GM10266 (cell line): ENCODE results near the gene CD44.

ENCODE experiments used
- DNase-seq: peaks from one replicate; pipeline ENCODE4 v3.0.0; 2012; ENCODE audit errors: extremely low spot score
- TF ChIP-seq, protein P1 (sequence below): IDR thresholded peaks from 2 replicates; pipeline ENCODE4 v1.5.1; 2012; ENCODE audit warnings: mild to moderate bottlenecking, low read depth; ENCODE audit not compliant: control insufficient read depth, insufficient read depth; ENCODE audit errors: missing control alignments

Gene CD44

DNA sequence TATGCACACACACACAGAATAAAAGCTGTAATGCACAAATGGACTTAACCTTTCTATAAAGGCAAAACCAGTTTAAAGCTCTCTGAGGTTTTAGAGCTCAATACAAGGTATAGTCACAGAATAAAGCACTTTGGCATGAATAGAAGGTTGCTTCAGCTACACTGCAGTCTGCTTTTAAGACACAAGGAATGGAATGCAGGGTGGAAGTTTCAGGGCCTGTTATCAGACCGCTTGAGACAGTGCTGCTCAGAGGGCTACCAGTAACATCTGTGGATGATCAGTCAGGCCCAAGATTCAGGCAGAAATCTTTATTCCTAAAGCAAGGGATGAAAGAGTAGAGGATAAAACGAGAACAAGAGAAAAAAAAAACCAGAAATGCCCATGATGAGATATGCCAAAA, 46.7 kb downstream of the CD44 start:
- TF ChIP-seq, protein P1, sequence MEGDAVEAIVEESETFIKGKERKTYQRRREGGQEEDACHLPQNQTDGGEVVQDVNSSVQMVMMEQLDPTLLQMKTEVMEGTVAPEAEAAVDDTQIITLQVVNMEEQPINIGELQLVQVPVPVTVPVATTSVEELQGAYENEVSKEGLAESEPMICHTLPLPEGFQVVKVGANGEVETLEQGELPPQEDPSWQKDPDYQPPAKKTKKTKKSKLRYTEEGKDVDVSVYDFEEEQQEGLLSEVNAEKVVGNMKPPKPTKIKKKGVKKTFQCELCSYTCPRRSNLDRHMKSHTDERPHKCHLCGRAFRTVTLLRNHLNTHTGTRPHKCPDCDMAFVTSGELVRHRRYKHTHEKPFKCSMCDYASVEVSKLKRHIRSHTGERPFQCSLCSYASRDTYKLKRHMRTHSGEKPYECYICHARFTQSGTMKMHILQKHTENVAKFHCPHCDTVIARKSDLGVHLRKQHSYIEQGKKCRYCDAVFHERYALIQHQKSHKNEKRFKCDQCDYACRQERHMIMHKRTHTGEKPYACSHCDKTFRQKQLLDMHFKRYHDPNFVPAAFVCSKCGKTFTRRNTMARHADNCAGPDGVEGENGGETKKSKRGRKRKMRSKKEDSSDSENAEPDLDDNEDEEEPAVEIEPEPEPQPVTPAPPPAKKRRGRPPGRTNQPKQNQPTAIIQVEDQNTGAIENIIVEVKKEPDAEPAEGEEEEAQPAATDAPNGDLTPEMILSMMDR: no peak
- no peak for DNase-seq

DNA sequence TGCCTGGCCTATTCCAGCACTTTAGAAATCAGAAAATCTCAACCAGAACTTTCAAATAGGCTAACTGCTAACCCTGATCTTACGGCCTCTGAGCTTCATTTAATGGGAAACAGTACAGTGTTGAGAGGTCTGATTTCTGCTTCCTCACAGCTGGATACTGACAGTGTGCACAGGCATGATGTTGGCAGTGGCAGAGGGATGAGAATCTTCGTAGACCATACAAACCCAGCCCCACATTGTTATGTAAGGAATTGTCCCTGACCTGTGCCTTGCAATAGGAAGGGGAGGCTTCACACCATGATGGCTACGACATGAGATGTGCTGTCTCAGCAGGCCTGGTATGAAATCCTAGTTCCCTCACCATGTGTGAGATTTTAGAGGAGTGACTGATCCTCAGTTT, 49.0 kb downstream of the CD44 start:
- TF ChIP-seq, protein P1: no peak
- DNase-seq: no peak

- TF ChIP-seq, protein P1: no peak
- DNase-seq: no peak
Observed at GRCh38 chr11:35190804-35191348, 51.9 kb downstream of the CD44 start.

GRCh38 chr11:35192347-35192746, 53.4 kb downstream of the CD44 start:
- no peak for DNase-seq
- TF ChIP-seq, protein P1: no peak

DNA sequence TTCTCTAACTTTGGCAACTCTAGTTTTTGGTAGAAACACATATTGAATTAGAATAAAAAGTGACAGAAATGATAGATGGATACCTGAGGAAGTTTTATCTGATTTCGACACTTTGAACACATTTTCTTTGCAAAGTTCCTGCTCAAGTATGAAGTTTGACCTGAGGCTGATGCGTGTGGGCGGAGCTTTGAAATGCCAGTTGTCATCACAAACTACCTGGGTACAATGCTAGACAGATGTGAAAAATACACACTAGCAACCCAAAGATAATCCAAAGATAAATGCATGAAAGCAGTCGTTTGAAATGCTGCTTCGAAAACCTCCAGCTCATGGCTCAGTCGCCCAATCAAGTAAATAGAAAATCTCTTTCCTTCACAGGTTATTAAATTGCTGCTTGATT, 54.8 kb downstream of the CD44 start:
- DNase-seq: no peak
- TF ChIP-seq, protein P1: no peak

- DNase-seq: no peak
- TF ChIP-seq, protein P1: no peak
Observed at GRCh38 chr11:35197292-35197691, 58.3 kb downstream of the CD44 start.

DNA sequence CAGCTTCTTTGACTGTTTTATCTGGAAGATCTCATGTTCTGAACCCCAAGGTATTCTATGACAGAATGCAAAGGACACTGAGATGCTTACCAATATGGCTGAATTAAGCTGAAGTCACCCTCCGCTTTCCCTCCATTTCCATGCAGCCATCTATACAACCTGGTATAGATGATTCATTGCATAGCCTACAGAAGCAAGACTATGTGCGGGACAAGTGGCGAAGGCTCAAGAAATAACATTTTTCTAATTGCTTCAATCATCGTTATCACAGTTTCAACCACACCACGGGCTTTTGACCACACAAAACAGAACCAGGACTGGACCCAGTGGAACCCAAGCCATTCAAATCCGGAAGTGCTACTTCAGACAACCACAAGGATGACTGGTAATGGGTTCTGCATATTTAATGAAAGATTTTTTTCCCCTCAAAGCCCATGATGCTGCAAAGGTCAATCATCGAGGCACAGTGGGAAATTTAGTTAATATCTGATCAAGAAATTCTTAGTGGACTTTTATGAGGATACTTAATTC, 61.9 kb downstream of the CD44 start:
- no peak for DNase-seq
- TF ChIP-seq, protein P1: no peak
